Purkinje cell (primary cell): ENCODE results near the gene FAM83F. TPM values are rescaled to one million over a fixed set of nuclear protein-coding genes. Genes with fewer than 3 reads are reported as not detected.

Experiments used
- polyA plus RNA-seq: library from polyadenylated mRNA; unstranded; fragments of >200 nt; fragmentation: Nextera tagmentation; gene quantifications from 2 replicates; pipeline ENCODE4 v1.2.1, GENCODE V29; 2014

FAM83F gene
- polyA plus RNA-seq, result not detected in 2 replicates

DNA sequence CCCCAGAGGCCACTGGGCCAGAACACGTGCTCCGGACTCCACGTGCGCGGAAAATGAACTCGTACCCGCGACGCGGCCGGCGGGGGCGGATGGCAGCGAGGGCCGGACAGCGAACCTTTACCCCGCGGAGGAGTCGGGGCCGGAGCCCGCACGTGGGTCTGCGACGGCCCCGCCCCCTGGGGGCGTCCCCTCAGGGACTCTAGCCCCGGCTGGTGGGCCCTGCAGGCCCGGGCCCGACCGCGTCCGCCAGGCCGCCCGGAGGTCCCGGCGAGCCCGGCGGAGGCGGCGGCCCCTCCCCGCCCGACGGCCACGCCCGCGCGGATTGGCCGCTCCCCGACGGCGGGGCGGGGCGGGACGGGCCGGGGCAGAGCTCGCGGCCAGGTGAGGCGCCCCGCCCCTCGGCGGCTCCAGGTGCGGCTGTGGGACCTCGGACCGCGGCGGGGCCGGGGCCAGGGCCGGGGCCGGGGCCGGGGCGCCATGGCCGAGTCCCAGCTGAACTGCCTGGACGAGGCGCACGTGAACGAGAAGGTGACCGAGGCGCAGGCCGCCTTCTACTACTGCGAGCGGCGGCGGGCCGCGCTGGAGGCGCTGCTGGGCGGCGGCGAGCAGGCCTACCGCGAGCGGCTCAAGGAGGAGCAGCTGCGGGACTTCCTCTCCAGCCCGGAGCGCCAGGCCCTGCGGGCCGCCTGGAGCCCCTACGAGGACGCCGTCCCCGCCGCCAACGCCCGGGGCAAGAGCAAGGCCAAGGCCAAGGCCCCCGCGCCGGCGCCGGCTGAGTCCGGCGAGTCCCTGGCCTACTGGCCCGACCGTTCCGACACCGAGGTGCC is at the start of gene FAM83F:
Gene FAM83F, plus strand, starts transcription at position 389 of the 827 bp plus-strand sequence. Its CDS starts 89 bp downstream, at position 478.

DNA sequence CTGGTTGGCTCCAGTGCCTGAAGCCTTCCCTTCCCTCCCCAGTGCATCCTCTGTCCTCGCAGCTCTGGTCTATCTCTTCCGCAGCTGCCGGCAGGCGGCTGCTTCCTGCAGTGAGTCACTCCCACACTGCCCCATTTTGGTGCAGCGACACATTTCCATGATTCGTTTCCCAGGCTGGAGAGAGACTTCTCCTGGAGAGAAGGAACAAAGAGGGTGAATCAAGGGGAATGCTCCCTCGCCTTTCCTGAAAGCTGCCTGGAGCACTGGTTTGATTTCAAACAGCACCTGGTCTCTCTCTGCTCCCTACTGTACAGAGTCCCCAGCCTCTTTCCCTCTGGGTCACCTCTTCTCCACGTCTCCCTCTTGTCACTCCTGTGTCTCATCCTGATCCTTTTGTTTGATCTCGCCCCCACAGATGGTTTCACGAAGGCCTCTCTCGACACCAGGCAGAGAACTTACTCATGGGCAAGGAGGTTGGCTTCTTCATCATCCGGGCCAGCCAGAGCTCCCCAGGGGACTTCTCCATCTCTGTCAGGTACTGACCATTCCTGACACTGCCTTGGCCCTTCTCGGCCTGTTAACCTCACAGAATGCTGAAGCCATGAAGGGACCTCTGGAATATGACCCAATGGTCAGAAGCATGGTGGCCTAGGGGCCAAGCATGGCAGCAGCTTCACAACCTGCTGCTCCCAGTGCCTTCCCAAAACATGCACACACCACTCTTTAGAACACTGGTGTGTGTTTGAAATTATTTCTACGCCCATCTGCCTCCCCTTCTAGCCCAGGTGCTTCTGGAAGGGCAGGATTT is 34.9 kb upstream of the FAM83F start, which contains the start of gene TMA7B:
Gene TMA7B, plus strand, starts transcription at position 758 of the 808 bp plus-strand sequence. CDS start 3,978 bp downstream, outside the sequence.

Other genes starting within 250 kb of the FAM83F start
- not detected in 2 replicates for gene ENTHD1, start 101.2 kb upstream of the FAM83F start, polyA plus RNA-seq
- gene GRAP2, start 93.9 kb upstream of the FAM83F start, polyA plus RNA-seq, result not detected in 2 replicates
- gene TMA7B, start 34.6 kb upstream of the FAM83F start, polyA plus RNA-seq, result not detected in 2 replicates
- 124 and 162 TPM in 2 replicates for gene TNRC6B, start 183.0 kb downstream of the FAM83F start, polyA plus RNA-seq